Prostate gland (tissue), 2 donors: ENCODE measurements around the gene ATP5PO. TPM values are rescaled to one million over a fixed set of nuclear protein-coding genes. Genes with fewer than 3 reads are reported as not detected.

ENCODE experiments used
- DNase-seq: peaks from one replicate; pipeline ENCODE4 v3.0.0-alpha.2; 2019; ENCODE audit warnings: low spot score
- H3K27ac ChIP-seq, 2 donors: fragments of 200-600 bp; sonication (generic); 2 replicates each; pipeline ENCODE4 v1.5.1; 2017 to 2019
- H3K27me3 ChIP-seq: fragments of 200-600 bp; sonication (generic); replicated peaks from 2 replicates; pipeline ENCODE4 v1.5.1; 2019; ENCODE audit not compliant: insufficient read depth
- H3K36me3 ChIP-seq, 2 donors: fragments of 200-600 bp; sonication (generic); 1 replicate in 1 of 2; 2 replicates in 1 of 2; pipeline versions ENCODE4 v1.5.1 to v1.8.1; 2017 to 2019
- H3K4me1 ChIP-seq: fragments of 200-600 bp; sonication (generic); replicated peaks from 2 replicates; pipeline ENCODE4 v1.5.1; 2019
- H3K4me3 ChIP-seq, 2 donors: fragments of 200-600 bp; sonication (generic); 2 replicates each; pipeline ENCODE4 v1.5.1; 2017 to 2019
- H3K9me3 ChIP-seq: fragments of 200-600 bp; sonication (generic); 2 replicates; pipeline ENCODE4 v1.5.1; 2017
- CTCF ChIP-seq, 4 experiments: fragments of 200-600 bp in 2 of 4; fragments of 450-650 bp in 2 of 4; sonication (generic) in 2 of 4; IDR thresholded peaks; 1 replicate in 3 of 4; 2 replicates in 1 of 4; pipeline ENCODE4 v1.5.1; 2016 to 2019; ENCODE audit warnings: antibody characterized with exemption in 4 of 4, mild to moderate bottlenecking in 2 of 4, moderate library complexity in 2 of 4
- POLR2A ChIP-seq: fragments of 450-650 bp; IDR thresholded peaks from one replicate; pipeline ENCODE4 v1.6.1; 2016; ENCODE audit warnings: antibody characterized with exemption, mild to moderate bottlenecking
- POLR2AphosphoS5 ChIP-seq: sonication (generic); formaldehyde crosslinking; IDR thresholded peaks from one replicate; pipeline ENCODE4 v1.6.1; 2017; ENCODE audit warnings: antibody characterized with exemption
- WGBS: methylation state at CpG from one replicate; pipeline ENCODE4 v1.1.5; 2018; 5-methylcytosine and 5-hydroxymethylcytosine counted together
- intact Hi-C: fragments of 100-400 bp; cut with DNase I; formaldehyde crosslinking; loops from one replicate; pipeline ENCODE4 v1.14.2; 2022
- total RNA-seq, 2 donors: library from RNA; depleted of rRNA; stranded (reverse); fragments of >200 nt; gene quantifications; one replicate each; pipeline ENCODE4 v1.1.0, GENCODE V29; 2016

The ATP5PO gene
- total RNA-seq, 2 donors from 2014 or later, result 143 to 153 TPM

GRCh38 chr21:33924079-33924765 is 8.6 kb upstream of the ATP5PO start:
- no peaks in the 10 kb centered on the region for H3K9me3 ChIP-seq
- H3K4me1 ChIP-seq, result no peaks in the 10 kb centered on the region
- intact Hi-C loops, result loop anchor here (2.0 to 5.0 kb wide), 3 partner anchors 148 to 427 kb away; partner anchors contain the start of genes MRPS6 and SLC5A3
- 22% methylated on average over 13 of the region's 13 CpGs for WGBS
- TF ChIP-seq POLR2A, result no peak
- peak; percentile 80 to 93 (median 92) for TF ChIP-seq CTCF (IDR thresholded peaks at IDR 0.05)
- TF ChIP-seq POLR2AphosphoS5, result peak; percentile 79
- no peaks in the 10 kb centered on the region for H3K27me3 ChIP-seq
- peak; percentile 85 for DNase-seq
- no peak overlapping the region for H3K4me3 ChIP-seq
- H3K36me3 ChIP-seq, result no peaks in the 10 kb centered on the region
- no peak overlapping the region for H3K27ac ChIP-seq

GRCh38 chr21:33917421-33917820 is 1.8 kb upstream of the ATP5PO start:
- Histone ChIP-seq H3K9me3 (no peaks in the 10 kb centered on the region), H3K27me3 (no peaks in the 10 kb centered on the region), H3K36me3 (no peaks in the 10 kb centered on the region), H3K4me3 (no peak overlapping the region), H3K27ac (no peak overlapping the region), H3K4me1 (no peaks in the 10 kb centered on the region)
- intact Hi-C loops, result loop anchor here (10.0 kb wide), 1 partner anchor 697 kb away; the partner anchor contains the start of gene RCAN1
- 74% methylated on average over 4 of the region's 4 CpGs for WGBS
- no peak for TF ChIP-seq POLR2AphosphoS5
- TF ChIP-seq CTCF (IDR thresholded peaks at IDR 0.05), result no peak
- TF ChIP-seq POLR2A, result no peak
- no peak for DNase-seq

GRCh38 chr21:33916200-33916567 is 580 bp upstream of the ATP5PO start:
- Histone ChIP-seq H3K27ac (peak overlapping the region; percentile 9 to 11), H3K9me3 (no peaks in the 10 kb centered on the region), H3K4me1 (no peaks in the 10 kb centered on the region), H3K4me3 (peak overlapping the region; percentile 76 to 93), H3K27me3 (no peaks in the 10 kb centered on the region), H3K36me3 (no peaks in the 10 kb centered on the region)
- intact Hi-C loops, result loop anchor here (10.0 kb wide), 1 partner anchor 699 kb away; the partner anchor contains the start of gene RCAN1
- no peak for TF ChIP-seq POLR2AphosphoS5
- no peak for TF ChIP-seq POLR2A
- no peak for TF ChIP-seq CTCF (IDR thresholded peaks at IDR 0.05)
- 53% methylated on average over 5 of the region's 5 CpGs for WGBS
- no peak for DNase-seq

GRCh38 chr21:33914188-33914587 is 1.4 kb downstream of the ATP5PO start:
- Histone ChIP-seq H3K27ac (no peak overlapping the region), H3K4me3 (no peak overlapping the region), H3K9me3 (no peaks in the 10 kb centered on the region), H3K27me3 (no peaks in the 10 kb centered on the region), H3K36me3 (no peaks in the 10 kb centered on the region), H3K4me1 (no peaks in the 10 kb centered on the region)
- TF ChIP-seq POLR2A, result no peak
- TF ChIP-seq CTCF (IDR thresholded peaks at IDR 0.05), result no peak
- no peak for DNase-seq
- intact Hi-C loops, result loop anchor here (10.0 kb wide), 1 partner anchor 701 kb away; the partner anchor contains the start of gene RCAN1
- WGBS, result 84% methylated on average over 5 of the region's 5 CpGs

GRCh38 chr21:33909756-33910155 is 5.8 kb downstream of the ATP5PO start:
- Histone ChIP-seq H3K4me1 (no peaks in the 10 kb centered on the region), H3K27ac (no peak overlapping the region), H3K27me3 (no peaks in the 10 kb centered on the region), H3K4me3 (no peak overlapping the region), H3K36me3 (peaks cover 10 to 22% of the 10 kb centered on the region in 2 donors), H3K9me3 (no peaks in the 10 kb centered on the region)
- intact Hi-C loops, result loop anchor here (10.0 kb wide), 1 partner anchor 705 kb away; the partner anchor contains the start of gene RCAN1
- no peak for DNase-seq
- WGBS, result 80% methylated on average over 6 of the region's 6 CpGs
- no peak for TF ChIP-seq CTCF (IDR thresholded peaks at IDR 0.05)
- no peak for TF ChIP-seq POLR2A
- no peak for TF ChIP-seq POLR2AphosphoS5
